H9 (cell line): ENCODE data around the gene WDR5. TPM values are rescaled to one million over a fixed set of nuclear protein-coding genes. Genes with fewer than 3 reads are reported as not detected.

Experiments
- DNase-seq: peaks from one replicate; pipeline ENCODE4 v3.0.0-alpha.2; 2017
- H2AFZ ChIP-seq: one replicate; pipeline ENCODE4 v1.6.1; 2013; ENCODE audit warnings: mild to moderate bottlenecking, low read length, control low read depth, moderate library complexity
- H2AK5ac ChIP-seq: 2 replicates; pipeline ENCODE4 v1.6.1; 2013; ENCODE audit warnings: low read length, control low read depth, mixed read lengths; ENCODE audit not compliant: insufficient read length
- H2BK120ac ChIP-seq: one replicate; pipeline ENCODE4 v1.6.1; 2013; ENCODE audit warnings: low read depth, mild to moderate bottlenecking, low read length, control low read depth, inconsistent platforms; ENCODE audit not compliant: poor library complexity, severe bottlenecking
- H2BK12ac ChIP-seq: 2 replicates; pipeline ENCODE4 v1.6.1; 2013; ENCODE audit warnings: low read length, control low read depth, mixed read lengths, low read depth; ENCODE audit not compliant: insufficient read length
- H2BK15ac ChIP-seq: 2 replicates; pipeline ENCODE4 v1.6.1; 2013; ENCODE audit warnings: low read depth, low read length, control low read depth
- H2BK20ac ChIP-seq: one replicate; pipeline ENCODE4 v1.6.1; 2013; ENCODE audit warnings: low read depth, mild to moderate bottlenecking, low read length, control low read depth, inconsistent platforms; ENCODE audit not compliant: poor library complexity, severe bottlenecking
- H2BK5ac ChIP-seq: 2 replicates; pipeline ENCODE4 v1.6.1; 2013; ENCODE audit warnings: low read length, control low read depth, mixed read lengths; ENCODE audit not compliant: insufficient read length
- H3K14ac ChIP-seq: 2 replicates; pipeline ENCODE4 v1.6.1; 2013; ENCODE audit warnings: low read length, control low read depth; ENCODE audit not compliant: insufficient read depth
- H3K18ac ChIP-seq: 2 replicates; pipeline ENCODE4 v1.6.1; 2013; ENCODE audit warnings: low read depth, mild to moderate bottlenecking, mixed read lengths, low read length, control low read depth; ENCODE audit not compliant: insufficient read length
- H3K23ac ChIP-seq: 2 replicates; pipeline ENCODE4 v1.6.1; 2013; ENCODE audit warnings: low read length, control low read depth, mixed read lengths, low read depth; ENCODE audit not compliant: insufficient read length
- H3K23me2 ChIP-seq: 2 replicates; pipeline ENCODE4 v1.6.1; 2013; ENCODE audit warnings: low read depth, mild to moderate bottlenecking, mixed read lengths, low read length, control low read depth; ENCODE audit not compliant: insufficient read length, poor library complexity, severe bottlenecking
- H3K27ac ChIP-seq: 2 replicates; pipeline ENCODE4 v1.5.1; 2013; ENCODE audit warnings: low read length, control low read depth, mixed read lengths, low read depth; ENCODE audit not compliant: insufficient read length
- H3K27me3 ChIP-seq: 2 replicates; pipeline ENCODE4 v1.6.1; 2013; ENCODE audit warnings: low read length, control low read depth, inconsistent platforms; ENCODE audit not compliant: insufficient read depth
- H3K4ac ChIP-seq: 2 replicates; pipeline ENCODE4 v1.6.1; 2013; ENCODE audit warnings: low read depth, mild to moderate bottlenecking, control low read depth, inconsistent platforms, low read length, moderate library complexity
- H3K4me1 ChIP-seq: 2 replicates; pipeline ENCODE4 v1.6.1; 2013; ENCODE audit warnings: low read length, control low read depth, inconsistent platforms; ENCODE audit not compliant: insufficient read depth
- H3K4me2 ChIP-seq: 2 replicates; pipeline ENCODE4 v1.6.1; 2013; ENCODE audit warnings: low read length, control low read depth, mixed read lengths; ENCODE audit not compliant: insufficient read length, insufficient read depth
- H3K56ac ChIP-seq: 2 replicates; pipeline ENCODE4 v1.6.1; 2013; ENCODE audit warnings: low read depth, mild to moderate bottlenecking, mixed read lengths, low read length, control low read depth; ENCODE audit not compliant: insufficient read length
- H3K79me1 ChIP-seq: 2 replicates; pipeline ENCODE4 v1.6.1; 2013; ENCODE audit warnings: low read depth, mild to moderate bottlenecking, moderate library complexity, low read length, control low read depth, inconsistent platforms; ENCODE audit not compliant: insufficient read depth, poor library complexity, severe bottlenecking
- H3K79me2 ChIP-seq: 2 replicates; pipeline ENCODE4 v1.6.1; 2013; ENCODE audit warnings: low read length, control low read depth, inconsistent platforms; ENCODE audit not compliant: insufficient read depth
- H3K9ac ChIP-seq: 2 replicates; pipeline ENCODE4 v1.6.1; 2013; ENCODE audit warnings: low read length, control low read depth, mixed read lengths; ENCODE audit not compliant: insufficient read length; ENCODE audit errors: extremely low read depth
- H3K9me3 ChIP-seq: one replicate; pipeline ENCODE4 v1.6.1; 2013; ENCODE audit warnings: low read depth, low read length, inconsistent platforms; ENCODE audit not compliant: control insufficient read depth
- H3T11ph ChIP-seq: one replicate; pipeline ENCODE4 v1.6.1; 2013; ENCODE audit warnings: mild to moderate bottlenecking, low read length, control low read depth, inconsistent platforms
- H4K20me1 ChIP-seq: one replicate; pipeline ENCODE4 v1.6.1; 2013; ENCODE audit not compliant: control insufficient read depth, insufficient read length, insufficient read depth
- H4K5ac ChIP-seq: 2 replicates; pipeline ENCODE4 v1.6.1; 2013; ENCODE audit warnings: low read depth, mild to moderate bottlenecking, mixed read lengths, low read length, control low read depth; ENCODE audit not compliant: insufficient read length
- H4K8ac ChIP-seq: replicated peaks from 2 replicates; pipeline ENCODE4 v1.6.1; 2013; ENCODE audit warnings: low read length, control low read depth, mixed read lengths, low read depth; ENCODE audit not compliant: insufficient read length
- H4K91ac ChIP-seq: 2 replicates; pipeline ENCODE4 v1.6.1; 2013; ENCODE audit warnings: low read depth, mild to moderate bottlenecking, moderate library complexity, mixed read lengths, low read length, control low read depth; ENCODE audit not compliant: insufficient read length
- H3K27ac Mint-ChIP-seq, 3 experiments: 2 replicates in 2 of 3; 3 replicates in 1 of 3; pipeline ENCODE4 v1.8.0; 2020 to 2021; ENCODE audit warnings: mixed read lengths in 3 of 3, mild to moderate bottlenecking in 1 of 3, moderate library complexity in 1 of 3
- H3K27me3 Mint-ChIP-seq: 2 replicates; pipeline ENCODE4 v1.8.0; 2021; ENCODE audit warnings: low read depth, mild to moderate bottlenecking, moderate library complexity, mixed read lengths
- H3K36me3 Mint-ChIP-seq, 3 experiments: 2 replicates in 2 of 3; 3 replicates in 1 of 3; pipeline ENCODE4 v1.8.0; 2020 to 2021; ENCODE audit warnings: low read depth in 3 of 3, mixed read lengths in 3 of 3; ENCODE audit not compliant: insufficient read depth in 1 of 3
- H3K4me1 Mint-ChIP-seq, 2 experiments: 2 replicates each; pipeline ENCODE4 v1.8.0; 2020; ENCODE audit warnings: mixed read lengths in 2 of 2
- H3K4me3 Mint-ChIP-seq, 2 experiments: 2 replicates in 1 of 2; 3 replicates in 1 of 2; pipeline ENCODE4 v1.8.0; 2020 to 2021; ENCODE audit warnings: mild to moderate bottlenecking in 2 of 2, mixed read lengths in 2 of 2, moderate library complexity in 1 of 2
- H3K9me3 Mint-ChIP-seq, 2 experiments: 2 replicates in 1 of 2; 3 replicates in 1 of 2; pipeline ENCODE4 v1.8.0; 2020; ENCODE audit warnings: mild to moderate bottlenecking in 2 of 2, mixed read lengths in 2 of 2, moderate library complexity in 1 of 2
- WGBS: extraction: QIAGEN DNeasy Blood & Tissue Kit; methylation state at CpG from one replicate; pipeline ENCODE4 v1.1.7; 2013; ENCODE audit warnings: missing lambda C conversion rate, low lambda C conversion rate, mixed read lengths; ENCODE audit not compliant: insufficient read length; ENCODE audit errors: extremely low coverage; 5-methylcytosine and 5-hydroxymethylcytosine counted together
- total RNA-seq: library from RNA; stranded (reverse); gene quantifications from 2 replicates; pipeline ENCODE4 v1.2.1, GENCODE V29; 2021
- TF ChIP-seq, protein P1 (sequence below): fragments of 200-600 bp; sonication (generic); conservative IDR thresholded peaks from 3 replicates; pipeline ENCODE4 v1.8.0; 2021; ENCODE audit warnings: antibody characterized with exemption, mild to moderate bottlenecking

WDR5 gene
- total RNA-seq, 1 experiment from 2014 or later = 72.3 TPM

DNA sequence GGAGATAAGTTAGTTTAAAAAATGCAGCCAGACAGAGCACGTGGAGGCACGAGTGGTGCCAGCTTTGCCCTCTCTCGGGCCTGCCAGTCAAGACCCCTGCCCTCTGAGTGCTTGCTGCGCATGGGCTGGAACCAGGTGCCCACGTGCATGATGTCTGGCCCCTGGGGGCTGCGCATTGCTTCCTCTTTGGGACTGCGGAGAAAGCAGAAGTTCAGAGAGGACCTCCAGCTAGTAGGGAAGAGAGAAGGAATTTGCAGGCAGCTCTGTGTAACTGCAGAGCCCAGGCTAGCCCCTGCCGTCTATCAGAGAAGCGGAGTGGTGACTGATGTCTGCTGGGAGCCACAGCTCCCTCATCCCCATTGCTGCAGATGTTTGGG lies 38.2 kb downstream of the WDR5 start:
- no peak overlapping the region for H3K4ac ChIP-seq
- no peak overlapping the region for H3K4me3 Mint-ChIP-seq
- no peak overlapping the region for H3K27ac ChIP-seq
- H3K4me2 ChIP-seq = no peak overlapping the region
- no peak overlapping the region for H2BK20ac ChIP-seq
- H3T11ph ChIP-seq = no peak overlapping the region
- H4K8ac ChIP-seq = no peak overlapping the region
- no peak overlapping the region for H2BK120ac ChIP-seq
- no peaks in the 10 kb centered on the region for H3K9me3 ChIP-seq
- H3K56ac ChIP-seq = no peak overlapping the region
- H2BK12ac ChIP-seq = no peak overlapping the region
- no peak for DNase-seq
- H4K20me1 ChIP-seq = no peaks in the 10 kb centered on the region
- no peaks in the 10 kb centered on the region for H3K23me2 ChIP-seq
- no peaks in the 10 kb centered on the region for H3K27me3 ChIP-seq
- no peak overlapping the region for H3K9ac ChIP-seq
- WGBS = no CpG with 5 or more reads among the region's 9 CpGs
- no peak overlapping the region for H4K91ac ChIP-seq
- H2AFZ ChIP-seq = no peak overlapping the region
- H3K18ac ChIP-seq = no peak overlapping the region
- H3K79me2 ChIP-seq = no peaks in the 10 kb centered on the region
- H3K27me3 Mint-ChIP-seq = peaks cover 1% of the 10 kb centered on the region; the same call in 1 of the 2 replicates
- H3K4me1 Mint-ChIP-seq = peaks cover 3 to 12% of the 10 kb centered on the region in 2 experiments; a peak in 3 of 4 replicates
- H3K27ac Mint-ChIP-seq = no peak overlapping the region
- H3K14ac ChIP-seq = no peak overlapping the region
- TF ChIP-seq, protein P1, sequence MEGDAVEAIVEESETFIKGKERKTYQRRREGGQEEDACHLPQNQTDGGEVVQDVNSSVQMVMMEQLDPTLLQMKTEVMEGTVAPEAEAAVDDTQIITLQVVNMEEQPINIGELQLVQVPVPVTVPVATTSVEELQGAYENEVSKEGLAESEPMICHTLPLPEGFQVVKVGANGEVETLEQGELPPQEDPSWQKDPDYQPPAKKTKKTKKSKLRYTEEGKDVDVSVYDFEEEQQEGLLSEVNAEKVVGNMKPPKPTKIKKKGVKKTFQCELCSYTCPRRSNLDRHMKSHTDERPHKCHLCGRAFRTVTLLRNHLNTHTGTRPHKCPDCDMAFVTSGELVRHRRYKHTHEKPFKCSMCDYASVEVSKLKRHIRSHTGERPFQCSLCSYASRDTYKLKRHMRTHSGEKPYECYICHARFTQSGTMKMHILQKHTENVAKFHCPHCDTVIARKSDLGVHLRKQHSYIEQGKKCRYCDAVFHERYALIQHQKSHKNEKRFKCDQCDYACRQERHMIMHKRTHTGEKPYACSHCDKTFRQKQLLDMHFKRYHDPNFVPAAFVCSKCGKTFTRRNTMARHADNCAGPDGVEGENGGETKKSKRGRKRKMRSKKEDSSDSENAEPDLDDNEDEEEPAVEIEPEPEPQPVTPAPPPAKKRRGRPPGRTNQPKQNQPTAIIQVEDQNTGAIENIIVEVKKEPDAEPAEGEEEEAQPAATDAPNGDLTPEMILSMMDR = no peak
- no peak overlapping the region for H4K5ac ChIP-seq
- no peaks in the 10 kb centered on the region for H3K4me1 ChIP-seq
- H3K79me1 ChIP-seq = no peaks in the 10 kb centered on the region
- H3K36me3 Mint-ChIP-seq = no peaks in the 10 kb centered on the region
- H3K23ac ChIP-seq = no peak overlapping the region
- no peak overlapping the region for H2AK5ac ChIP-seq
- H2BK5ac ChIP-seq = no peak overlapping the region
- peaks cover 0 to 5% of the 10 kb centered on the region in 2 experiments; a peak in 2 of 5 replicates for H3K9me3 Mint-ChIP-seq
- no peak overlapping the region for H2BK15ac ChIP-seq
